GM03348 (cell line): ENCODE measurements around the gene INTS3.
"Not testable (repeated sequence)": the region's sequence is repeated elsewhere in the genome, so short reads cannot be mapped to it uniquely, and the experiment has no call there.

ENCODE experiments used
- DNase-seq: peaks from one replicate; pipeline ENCODE4 v3.0.0; 2012; ENCODE audit warnings: low spot score

The INTS3 gene

DNA sequence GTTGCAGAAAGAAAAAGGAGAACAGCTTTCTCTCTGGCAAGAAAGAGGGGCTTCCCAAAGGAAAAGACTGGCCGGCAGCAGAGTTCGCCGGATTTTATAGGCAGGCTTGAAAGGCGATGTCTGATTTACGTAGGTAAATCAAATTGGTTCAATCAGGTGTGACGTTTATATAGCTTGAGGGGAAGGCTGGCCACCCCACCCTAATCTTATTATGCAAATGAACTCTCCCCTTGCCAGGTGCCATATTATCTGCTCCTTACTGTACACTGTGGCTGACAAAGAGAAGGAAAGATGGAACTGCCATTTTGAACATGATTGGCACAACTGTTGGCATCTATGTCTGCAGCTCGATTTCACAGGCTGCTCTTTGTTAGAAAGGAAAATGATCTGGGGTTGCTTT is 16.8 kb upstream of the INTS3 start:
- no peak for DNase-seq

GRCh38 chr1:153716211-153716610 is 11.6 kb upstream of the INTS3 start:
- not testable (repeated sequence) for DNase-seq

- DNase-seq = no peak
Measured at GRCh38 chr1:153717330-153717729, 10.5 kb upstream of the INTS3 start.

DNA sequence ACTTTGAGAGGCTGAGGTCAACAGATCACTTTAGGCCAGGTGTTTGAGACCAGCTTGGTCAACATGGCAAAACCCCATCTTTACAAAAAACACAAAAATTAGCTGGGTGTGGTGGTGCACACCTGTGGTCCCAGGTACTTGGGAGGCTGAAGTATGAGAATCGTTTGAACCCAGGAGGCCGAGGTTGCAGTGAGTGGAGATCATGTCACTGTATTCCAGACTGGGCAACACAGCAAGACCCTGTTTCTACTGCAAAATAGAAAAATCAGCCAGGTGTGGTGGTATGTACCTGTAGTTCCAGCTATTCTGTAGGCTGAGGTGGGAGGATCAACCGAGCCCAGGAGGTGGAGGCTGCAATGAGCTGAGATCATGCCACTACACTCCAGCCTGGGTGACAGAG is 4.2 kb upstream of the INTS3 start:
- DNase-seq = no peak

DNA sequence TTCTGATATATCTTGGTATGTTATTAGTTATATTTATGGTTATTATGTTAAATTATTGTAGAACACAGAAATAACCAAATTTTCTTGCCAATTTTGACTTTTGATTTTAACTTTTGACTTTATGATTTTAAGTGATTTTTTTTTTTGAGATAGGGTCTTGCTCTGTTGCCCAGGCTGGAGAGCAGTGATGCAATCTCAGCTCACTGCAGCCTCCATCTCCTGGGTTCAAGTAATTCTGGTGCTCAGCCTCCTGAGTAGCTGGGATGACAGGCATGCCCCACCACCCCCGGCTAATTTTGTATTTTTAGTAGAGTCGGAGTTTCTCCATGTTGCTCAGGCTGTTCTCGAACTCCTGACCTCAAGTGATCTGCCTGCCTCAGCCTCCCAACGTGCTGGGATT is 3.2 kb upstream of the INTS3 start:
- not testable (repeated sequence) for DNase-seq

GRCh38 chr1:153728305-153729066 is 636 bp downstream of the INTS3 start:
- DNase-seq = peak; percentile 51

GRCh38 chr1:153730468-153730988 is 2.7 kb downstream of the INTS3 start:
- no peak for DNase-seq

- no peak for DNase-seq
Measured at GRCh38 chr1:153733970-153734369, 6.1 kb downstream of the INTS3 start.

DNA sequence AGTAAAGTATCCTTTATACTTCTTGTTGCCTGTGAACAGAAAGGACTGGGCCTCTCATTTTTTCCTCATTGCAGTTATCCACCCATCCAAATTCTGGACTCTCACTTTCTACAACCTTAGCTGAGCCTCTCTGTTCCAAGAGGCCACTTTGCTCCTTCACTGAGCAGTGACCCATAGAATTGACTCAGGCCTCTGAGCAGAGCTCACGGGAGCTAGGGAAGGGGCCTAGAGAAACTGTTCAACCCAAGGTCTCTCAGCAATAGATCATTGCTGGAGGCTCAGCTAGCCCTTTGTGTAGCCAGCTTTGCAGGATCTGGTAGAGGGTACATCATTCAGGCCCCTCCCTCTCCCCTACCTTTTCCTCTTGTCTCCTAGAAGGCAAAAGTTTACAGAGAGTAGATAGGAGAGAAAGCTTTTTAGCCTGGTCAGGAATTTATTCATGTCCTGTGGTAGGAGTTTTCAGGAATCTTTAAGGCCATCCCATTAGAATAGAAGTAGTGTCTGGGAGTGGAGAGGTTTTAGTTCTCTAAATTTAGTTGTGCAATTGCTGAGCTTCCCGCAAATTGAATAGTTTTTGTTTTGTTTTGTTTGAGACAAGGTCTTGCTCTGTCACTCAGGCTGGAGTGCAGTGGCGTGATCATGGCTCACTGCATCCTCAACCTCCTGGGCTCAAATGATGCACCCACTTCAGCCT is 6.7 kb downstream of the INTS3 start:
- no peak for DNase-seq

DNA sequence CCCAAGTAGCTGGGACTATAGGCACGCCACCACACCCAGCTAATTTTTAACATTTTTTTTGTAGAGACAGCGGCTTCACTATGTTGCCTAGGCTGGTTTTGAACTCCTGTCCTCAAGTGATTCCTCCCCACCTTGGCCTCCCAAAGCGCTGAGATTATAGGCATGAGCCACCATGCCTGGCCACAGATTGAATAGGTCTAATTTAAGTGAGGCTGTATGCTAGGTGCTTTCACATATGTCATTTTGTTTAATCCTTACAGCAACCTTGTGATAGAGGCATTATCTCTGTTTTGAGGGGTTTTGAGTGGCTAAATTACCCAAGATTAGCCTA is 7.2 kb downstream of the INTS3 start:
- DNase-seq = no peak

GRCh38 chr1:153741986-153742385 is 14.1 kb downstream of the INTS3 start:
- DNase-seq = no peak

DNA sequence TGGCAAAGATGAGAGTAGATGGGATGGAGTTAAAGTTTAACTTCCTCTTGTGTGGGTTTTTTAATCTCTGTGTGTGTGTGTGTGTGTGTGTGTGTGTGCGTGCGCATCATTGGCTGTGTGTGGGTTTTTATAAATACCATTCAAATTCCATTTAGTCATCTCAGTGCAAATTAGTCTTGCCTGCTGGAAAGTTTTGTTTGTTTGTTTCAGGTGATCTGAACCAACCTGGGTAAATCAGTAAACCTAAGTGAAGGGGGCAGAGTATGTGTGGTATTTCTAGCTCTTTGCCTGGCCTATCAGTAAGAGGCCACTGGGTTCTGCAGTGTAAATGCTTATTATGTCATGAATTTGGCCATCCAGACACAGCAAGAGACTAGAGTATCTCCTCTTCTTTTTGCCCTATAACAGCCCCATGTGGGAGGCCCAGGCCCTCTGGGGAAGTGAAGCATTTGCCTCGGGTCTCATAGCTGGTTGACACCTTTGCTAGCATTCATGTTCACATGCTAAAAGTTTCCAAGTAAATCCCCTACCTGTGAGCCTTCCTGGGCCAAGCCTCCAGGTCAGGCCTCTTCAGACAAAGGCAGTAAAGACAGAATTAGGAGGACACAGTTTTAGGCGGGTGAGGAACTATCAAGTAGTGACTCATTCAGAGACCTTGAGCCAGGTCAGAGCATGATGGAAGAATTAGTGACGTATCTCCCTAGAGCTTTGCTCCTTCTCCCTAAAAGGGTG is 14.7 kb downstream of the INTS3 start:
- peak; percentile 29 for DNase-seq

- DNase-seq = no peak
Measured at GRCh38 chr1:153745417-153745816, 17.6 kb downstream of the INTS3 start.

DNA sequence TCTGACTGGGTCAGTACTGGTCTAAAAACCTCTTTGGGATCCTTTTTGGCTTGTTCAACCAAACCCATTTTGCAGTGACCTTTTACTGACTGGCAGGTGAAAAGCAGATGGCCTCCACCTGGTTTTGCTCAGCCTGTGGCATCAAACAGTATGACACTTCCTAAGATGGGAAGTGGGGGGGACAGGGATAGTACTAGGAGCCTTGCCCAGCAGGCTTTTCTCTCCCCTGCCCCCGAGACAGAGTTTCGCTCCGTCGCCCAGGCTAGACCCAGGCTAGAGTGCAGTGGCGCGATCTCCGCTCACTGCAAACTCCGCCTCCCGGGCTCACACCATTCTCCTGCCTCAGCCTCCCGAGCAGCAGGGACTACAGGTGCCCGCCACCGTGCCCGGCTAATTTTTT is 18.3 kb downstream of the INTS3 start:
- DNase-seq = no peak

GRCh38 chr1:153748903-153749302 is 21.1 kb downstream of the INTS3 start:
- DNase-seq = no peak

DNA sequence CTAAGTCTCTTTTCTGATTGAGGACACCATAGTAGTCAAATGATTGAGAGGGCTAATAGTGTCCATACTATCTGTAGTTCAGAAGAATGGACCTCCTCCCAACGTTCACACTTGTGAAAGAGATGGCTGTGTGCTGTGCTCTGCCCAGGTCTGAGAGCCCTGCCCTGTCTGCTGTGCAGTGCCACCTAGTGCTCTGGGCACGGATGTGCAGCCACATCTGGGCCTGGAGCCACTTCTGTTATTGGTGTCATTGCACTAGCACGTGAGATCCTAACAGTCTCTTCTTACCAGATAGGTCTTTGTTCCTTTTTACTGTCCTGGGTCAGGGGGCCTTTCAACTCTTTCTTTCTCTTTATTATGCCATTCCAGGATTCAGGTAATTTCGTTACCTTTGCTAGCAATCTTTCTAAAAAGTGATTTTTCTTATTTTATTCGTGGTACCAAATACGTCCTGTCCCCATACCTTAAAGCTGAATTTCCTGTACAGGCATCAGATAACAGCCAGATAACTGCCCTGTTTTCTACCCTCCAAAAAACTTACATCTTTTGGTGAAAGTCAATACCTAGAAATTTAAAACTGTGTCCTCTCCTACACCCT is 21.7 kb downstream of the INTS3 start:
- DNase-seq = peak; percentile 93

DNA sequence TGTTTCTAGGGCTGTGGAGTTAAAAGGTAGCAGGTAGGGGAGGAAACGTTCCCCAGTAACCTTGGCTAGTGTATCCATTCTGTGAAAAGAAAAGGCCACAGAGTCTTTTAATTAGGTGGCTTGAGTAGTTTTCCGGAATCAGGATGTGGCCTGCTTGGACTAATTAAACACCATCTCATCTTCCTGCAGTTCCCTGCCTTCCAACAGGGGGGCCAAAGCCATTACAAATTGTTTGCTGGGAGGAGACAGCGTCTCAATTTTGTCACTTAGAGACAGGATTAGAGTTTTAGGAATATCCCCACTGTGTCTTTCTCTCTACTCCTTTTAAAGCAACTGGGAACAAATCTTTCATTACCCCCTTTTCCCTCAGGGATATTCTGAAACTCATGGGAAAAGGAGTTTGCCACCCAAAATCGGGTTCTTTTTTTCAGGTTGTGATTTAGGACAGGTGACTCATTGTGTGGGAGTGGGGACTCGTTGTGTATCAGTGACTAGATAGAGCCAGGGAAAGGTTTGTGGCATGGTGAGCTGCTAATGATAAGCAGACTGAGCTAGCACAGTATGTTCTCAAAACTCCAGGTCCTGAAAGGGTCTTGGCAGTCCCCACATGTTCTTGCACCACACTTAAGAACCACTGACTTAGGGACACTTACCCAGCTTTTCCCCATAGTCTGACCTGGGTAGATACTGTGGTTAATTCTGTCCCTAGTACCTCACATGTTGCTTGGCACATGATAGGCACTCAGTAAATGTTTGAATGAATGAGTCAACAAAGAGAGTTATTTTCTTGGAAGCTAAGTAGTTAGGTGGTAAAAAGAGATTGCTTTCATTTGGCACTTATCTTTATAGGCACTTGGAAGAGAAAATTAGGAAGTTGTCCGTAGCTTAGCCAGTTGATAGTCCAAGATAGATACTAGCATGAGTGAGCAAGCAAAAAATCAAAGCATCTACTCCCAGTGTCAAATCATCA is 22.5 kb downstream of the INTS3 start:
- DNase-seq = no peak

DNA sequence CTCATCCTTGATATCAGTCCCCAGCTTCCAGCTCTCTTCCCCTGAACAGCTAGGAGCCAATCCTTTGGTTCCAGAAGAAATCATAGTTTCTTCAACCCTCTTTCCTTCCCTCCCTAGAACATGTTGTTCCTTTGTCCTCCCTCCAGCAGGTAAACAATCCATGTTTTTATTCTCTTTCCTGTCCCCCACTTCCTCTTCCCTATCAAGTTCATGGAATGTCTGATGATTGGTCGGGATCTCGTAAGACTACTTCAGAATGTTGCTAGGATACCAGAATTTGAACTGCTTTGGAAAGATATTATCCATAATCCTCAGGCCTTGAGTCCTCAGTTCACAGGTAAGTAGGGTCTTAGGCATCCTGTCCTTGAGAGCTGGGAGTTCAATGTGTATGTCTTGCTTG is 24.2 kb downstream of the INTS3 start:
- no peak for DNase-seq

GRCh38 chr1:153752571-153753195 is 24.8 kb downstream of the INTS3 start:
- DNase-seq = no peak

GRCh38 chr1:153754266-153754665 is 26.4 kb downstream of the INTS3 start:
- no peak for DNase-seq

- DNase-seq = peak; percentile 65
Measured at GRCh38 chr1:153760440-153760839, 32.6 kb downstream of the INTS3 start.
